Spleen (tissue), 11 donors: ENCODE data around the gene ZC2HC1C. TPM values are rescaled to one million over a fixed set of nuclear protein-coding genes. Genes with fewer than 3 reads are reported as not detected.

Source experiments
- DNase-seq: peaks from one replicate; pipeline ENCODE4 v3.0.0-alpha.2; 2020
- H3K27ac ChIP-seq, 8 donors: fragments of 200-600 bp; sonication (generic) in 7 of 8; 1 replicate in 4 of 8; 2 replicates in 4 of 8; pipeline versions ENCODE4 v1.5.0 to v1.8.0; 2016 to 2021; ENCODE audit warnings: inconsistent platforms in 4 of 8, mild to moderate bottlenecking in 4 of 8, moderate library complexity in 1 of 8
- H3K27me3 ChIP-seq, 7 donors: fragments of 200-600 bp; sonication (generic) in 6 of 7; replicated peaks in 1 of 7; 1 replicate in 4 of 7; 2 replicates in 3 of 7; pipeline versions ENCODE4 v1.5.0 to v1.8.0; 2016 to 2021; ENCODE audit warnings: inconsistent platforms in 3 of 7, mild to moderate bottlenecking in 1 of 7
- H3K36me3 ChIP-seq, 6 donors: fragments of 200-600 bp; sonication (generic) in 5 of 6; 1 replicate in 4 of 6; 2 replicates in 2 of 6; pipeline versions ENCODE4 v1.5.0 to v1.8.0; 2016 to 2021; ENCODE audit warnings: inconsistent platforms in 2 of 6
- H3K4me1 ChIP-seq, 6 donors: fragments of 200-600 bp; sonication (generic) in 5 of 6; 1 replicate in 3 of 6; 2 replicates in 3 of 6; pipeline versions ENCODE4 v1.5.0 to v1.8.0; 2016 to 2021; ENCODE audit warnings: inconsistent platforms in 3 of 6
- H3K4me3 ChIP-seq, 8 donors: fragments of 200-600 bp; sonication (generic) in 7 of 8; 1 replicate in 4 of 8; 2 replicates in 4 of 8; pipeline versions ENCODE4 v1.5.0 to v1.8.0; 2016 to 2021; ENCODE audit warnings: inconsistent platforms in 4 of 8, mild to moderate bottlenecking in 4 of 8, moderate library complexity in 2 of 8
- H3K9me3 ChIP-seq, 8 donors: fragments of 200-600 bp; sonication (generic) in 7 of 8; 1 replicate in 4 of 8; 2 replicates in 4 of 8; pipeline versions ENCODE4 v1.5.0 to v1.8.0; 2016 to 2021; ENCODE audit warnings: inconsistent platforms in 4 of 8
- CTCF ChIP-seq, 11 experiments: fragments of 200-600 bp in 7 of 11; fragments of 450-650 bp in 4 of 11; sonication (generic) in 4 of 11; IDR thresholded peaks in 8 of 11; conservative IDR thresholded peaks in 3 of 11; 1 replicate in 7 of 11; 2 replicates in 4 of 11; pipeline versions ENCODE4 v1.4.0 to v1.8.0; 2016 to 2021; ENCODE audit warnings: antibody characterized with exemption in 11 of 11, inconsistent platforms in 4 of 11, mild to moderate bottlenecking in 1 of 11
- POLR2A ChIP-seq, 3 donors: fragments of 450-650 bp; IDR thresholded peaks; one replicate each; pipeline ENCODE4 v1.5.1; 2017; ENCODE audit warnings: antibody characterized with exemption in 3 of 3, mild to moderate bottlenecking in 1 of 3
- POLR2AphosphoS5 ChIP-seq, 3 donors: sonication (generic); formaldehyde crosslinking; IDR thresholded peaks; one replicate each; pipeline ENCODE4 v1.5.1; 2017; ENCODE audit warnings: antibody characterized with exemption in 3 of 3
- WGBS, 5 donors: extraction: QIAGEN DNeasy Blood & Tissue Kit in 3 of 5; methylation state at CpG; one replicate each; pipeline versions ENCODE4 v1.1.5 to v1.1.7; 2013 to 2018; 5-methylcytosine and 5-hydroxymethylcytosine counted together
- intact Hi-C: fragments of 100-400 bp; cut with DNase I; formaldehyde crosslinking; loops from one replicate; pipeline ENCODE4 v1.15.0; 2023; ENCODE audit warnings: low total_unique reads
- polyA plus RNA-seq, 3 donors: library from polyadenylated mRNA; stranded (reverse); fragments of 200-250 nt; gene quantifications; one replicate each; pipeline ENCODE4 v1.2.1, GENCODE V29; 2013
- total RNA-seq, 7 donors: library from RNA; depleted of rRNA in 3 of 7; stranded (reverse); fragments of >200 nt in 3 of 7; fragmentation: NEBNext Ultra II Directional in 4 of 7; extraction: Animal tissue kit (Norgen Biotek cat#: 25700) in 4 of 7; gene quantifications; one replicate each; pipeline versions ENCODE4 v1.1.0 to v1.2.1, GENCODE V29; 2016 to 2021
- donor health status: healthy with polysubstance abuse.
- donor health status: DM: no; HTN: no; CAD: no; lungs with moderate emphysema.
- donor health status: DM: no; HTN: no; CAD: no.
- donor health status: Bipolar disorder and iron deficiency.
- donor health status: healthy.
- donor health status: DM: no; HTN: no; CAD: no.
- donor health status: DM: yes; HTN: yes; CAD: no.

ZC2HC1C gene
- total and polyA plus RNA-seq, 10 donors, result 0.89 to 2.8 (median 1.2) TPM

GRCh38 chr14:75059642-75060041, 9.8 kb upstream of the ZC2HC1C start:
- no peak for TF ChIP-seq POLR2A (IDR thresholded peaks at IDR 0.05)
- no peak for TF ChIP-seq CTCF (IDR thresholded peaks at IDR 0.05 in 8 of 11, conservative IDR thresholded peaks at IDR 0.05 in 3 of 11)
- TF ChIP-seq POLR2AphosphoS5 (IDR thresholded peaks at IDR 0.05), result no peak

DNA sequence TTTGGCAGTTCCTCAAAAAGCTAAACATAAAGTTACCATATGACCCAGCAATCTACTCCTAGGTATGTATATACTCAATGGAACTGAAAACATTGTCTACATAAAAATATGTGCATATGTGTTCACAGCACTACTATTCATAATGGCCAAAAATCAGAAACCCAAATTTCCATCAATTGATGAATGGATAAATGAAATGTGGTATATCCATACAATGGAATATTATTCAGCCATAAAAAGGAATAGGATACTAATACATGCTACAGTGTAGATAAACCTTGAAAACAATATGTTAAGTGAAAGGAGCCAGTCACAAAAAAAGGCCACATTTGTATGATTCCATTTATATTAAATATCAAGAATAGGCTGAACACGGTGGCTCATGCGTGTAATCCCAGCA, 9.0 kb upstream of the ZC2HC1C start:
- intact Hi-C loops, result no loop called here
- no peak overlapping the region for H3K27ac ChIP-seq
- WGBS, 5 donors, result 48 to 83% (median 50%) methylated on average over 2 of the region's 2 CpGs

More at GRCh38 chr14:75059642-75060041, 9.8 kb upstream of the ZC2HC1C start:
- Histone ChIP-seq H3K4me1 (peaks cover 8 to 23% (median 18%) of the 10 kb centered on the region in 6 donors), H3K4me3 (no peak overlapping the region), H3K27me3 (no peaks in the 10 kb centered on the region), H3K27ac (no peak overlapping the region), H3K9me3 (no peaks in the 10 kb centered on the region), H3K36me3 (peaks cover 0 to 3% (median 0%) of the 10 kb centered on the region in 6 donors)
- WGBS, 5 donors, result 86 to 92% (median 90%) methylated on average over 2 of the region's 2 CpGs
- intact Hi-C loops, result no loop called here
- DNase-seq, result no peak

DNA sequence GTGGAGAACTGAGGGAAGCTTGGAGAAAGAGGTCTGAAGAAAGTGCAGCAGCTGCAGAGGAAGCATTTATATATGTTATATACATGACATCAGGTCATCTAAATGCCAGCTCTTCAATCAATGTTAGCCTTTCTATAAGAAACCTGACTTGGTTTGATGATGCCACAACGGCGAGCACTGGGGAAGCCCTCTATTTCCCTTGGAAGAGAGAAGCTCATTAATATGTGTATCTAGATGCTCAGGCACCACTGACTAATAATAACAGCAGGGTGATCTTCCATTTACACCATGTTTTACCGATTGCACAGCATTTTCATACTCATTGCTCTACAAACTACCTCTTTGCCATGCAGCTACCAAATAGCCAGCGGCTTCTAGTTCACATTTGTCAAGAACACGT, 6.4 kb upstream of the ZC2HC1C start:
- DNase-seq, result no peak
- TF ChIP-seq POLR2A (IDR thresholded peaks at IDR 0.05) (no peak), POLR2AphosphoS5 (IDR thresholded peaks at IDR 0.05) (no peak), CTCF (IDR thresholded peaks at IDR 0.05 in 8 of 11, conservative IDR thresholded peaks at IDR 0.05 in 3 of 11) (no peak)
- intact Hi-C loops, result no loop called here
- Histone ChIP-seq H3K4me3 (peak overlapping the region; percentile 60 to 95 (median 82)), H3K36me3 (peaks cover 0 to 3% (median 0%) of the 10 kb centered on the region in 6 donors), H3K27ac (peak overlapping the region in 5 of 8 donors; percentile 78 to 89 (median 85)), H3K4me1 (peaks cover 8 to 32% (median 23%) of the 10 kb centered on the region in 6 donors), H3K27me3 (no peaks in the 10 kb centered on the region), H3K9me3 (no peaks in the 10 kb centered on the region)
- WGBS, 5 donors, result 17 to 37% (median 30%) methylated on average over 5 of the region's 5 CpGs

More for the DNA sequence above, 9.0 kb upstream of the ZC2HC1C start:
- no peak for DNase-seq
- Histone ChIP-seq H3K4me3 (no peak overlapping the region), H3K27me3 (no peaks in the 10 kb centered on the region), H3K36me3 (peaks cover 0 to 3% (median 0%) of the 10 kb centered on the region in 6 donors), H3K4me1 (peaks cover 8 to 23% (median 18%) of the 10 kb centered on the region in 6 donors), H3K9me3 (no peaks in the 10 kb centered on the region)
- TF ChIP-seq CTCF (IDR thresholded peaks at IDR 0.05 in 8 of 11, conservative IDR thresholded peaks at IDR 0.05 in 3 of 11) (no peak), POLR2A (IDR thresholded peaks at IDR 0.05) (no peak), POLR2AphosphoS5 (IDR thresholded peaks at IDR 0.05) (no peak)

GRCh38 chr14:75063491-75064204, 5.8 kb upstream of the ZC2HC1C start, which contains the start of gene ACYP1:
TSS of gene ACYP1 (minus strand) at chr14:75064024. CDS start at chr14:75063553, 471 bp downstream.
- Histone ChIP-seq H3K4me3 (peak within 1 kb of the TSS; percentile 60 to 95 (median 82)), H3K9me3 (no peaks in the 10 kb centered on the region), H3K36me3 (peaks cover 0 to 3% (median 0%) of the 10 kb centered on the region in 6 donors), H3K27me3 (no peaks in the 10 kb centered on the region), H3K27ac (peak within 1 kb of the TSS; percentile 58 to 89 (median 78)), H3K4me1 (peaks cover 8 to 38% (median 29%) of the 10 kb centered on the region in 6 donors)
- 0 to 2% (median 0%) methylated on average over 17 to 34 of the region's 34 CpGs for WGBS, 5 donors
- intact Hi-C loops, result no loop called here
- TF ChIP-seq POLR2AphosphoS5 (IDR thresholded peaks at IDR 0.05), result peak; percentile 78 to 85 (median 82)
- TF ChIP-seq POLR2A (IDR thresholded peaks at IDR 0.05), result no peak
- DNase-seq, result peak; percentile 94
